ENCODE data around the gene ACOXL. TPM values are rescaled to one million over a fixed set of nuclear protein-coding genes. Genes with fewer than 3 reads are reported as not detected.
A peak's percentile ranks its signal among the peaks of the same experiment; 100 is the strongest.

ACOXL gene
- total RNA-seq, 1 donor = not detected

GRCh38 chr2:110876167-110876999, 144.0 kb downstream of the ACOXL start:
- H3K79me2 ChIP-seq (ENCODE audit: insufficient read depth, low read length) = no peaks in the 10 kb centered on the region
- TF ChIP-seq CTCF (IDR thresholded peaks at IDR 0.05; ENCODE audit: extremely low read depth, low read depth, low read length) = no peak
- no peak overlapping the region for H2AFZ ChIP-seq (ENCODE audit: low read length)
- H4K20me1 ChIP-seq (ENCODE audit: insufficient read depth, low read length) = no peaks in the 10 kb centered on the region
- peak; percentile 68 for DNase-seq (ENCODE audit: insufficient read length, low spot score, missing footprints)
- no peak overlapping the region for H3K4me3 ChIP-seq (ENCODE audit: insufficient read depth, low read length)
- H3K27me3 ChIP-seq (ENCODE audit: insufficient read depth, low read length) = peaks cover 10% of the 10 kb centered on the region
- no peaks in the 10 kb centered on the region for H3K4me1 ChIP-seq (ENCODE audit: insufficient read depth, low read length)
- H3K4me2 ChIP-seq (ENCODE audit: insufficient read depth, low read length) = no peak overlapping the region
- H3K36me3 ChIP-seq (ENCODE audit: insufficient read depth, low read length) = no peaks in the 10 kb centered on the region
- H3K27ac ChIP-seq (ENCODE audit: low read depth, low read length) = no peak overlapping the region
- H3K9me3 ChIP-seq (ENCODE audit: low read depth, low read length) = no peaks in the 10 kb centered on the region

- H3K79me2 ChIP-seq (ENCODE audit: insufficient read depth, low read length) = no peaks in the 10 kb centered on the region
- H3K27me3 ChIP-seq (ENCODE audit: insufficient read depth, low read length) = peaks cover 11% of the 10 kb centered on the region
- no peaks in the 10 kb centered on the region for H3K36me3 ChIP-seq (ENCODE audit: insufficient read depth, low read length)
- H3K4me2 ChIP-seq (ENCODE audit: insufficient read depth, low read length) = no peak overlapping the region
- H3K4me1 ChIP-seq (ENCODE audit: insufficient read depth, low read length) = no peaks in the 10 kb centered on the region
- no peaks in the 10 kb centered on the region for H3K9me3 ChIP-seq (ENCODE audit: low read depth, low read length)
- H4K20me1 ChIP-seq (ENCODE audit: insufficient read depth, low read length) = no peaks in the 10 kb centered on the region
- no peak for TF ChIP-seq CTCF (IDR thresholded peaks at IDR 0.05; ENCODE audit: extremely low read depth, low read depth, low read length)
- H3K27ac ChIP-seq (ENCODE audit: low read depth, low read length) = no peak overlapping the region
- no peak overlapping the region for H3K4me3 ChIP-seq (ENCODE audit: insufficient read depth, low read length)
- no peak overlapping the region for H2AFZ ChIP-seq (ENCODE audit: low read length)
- DNase-seq (ENCODE audit: insufficient read length, low spot score, missing footprints) = no peak
These were observed 144.9 kb downstream of the ACOXL start for GRCh38 chr2:110877031-110877827.

DNA sequence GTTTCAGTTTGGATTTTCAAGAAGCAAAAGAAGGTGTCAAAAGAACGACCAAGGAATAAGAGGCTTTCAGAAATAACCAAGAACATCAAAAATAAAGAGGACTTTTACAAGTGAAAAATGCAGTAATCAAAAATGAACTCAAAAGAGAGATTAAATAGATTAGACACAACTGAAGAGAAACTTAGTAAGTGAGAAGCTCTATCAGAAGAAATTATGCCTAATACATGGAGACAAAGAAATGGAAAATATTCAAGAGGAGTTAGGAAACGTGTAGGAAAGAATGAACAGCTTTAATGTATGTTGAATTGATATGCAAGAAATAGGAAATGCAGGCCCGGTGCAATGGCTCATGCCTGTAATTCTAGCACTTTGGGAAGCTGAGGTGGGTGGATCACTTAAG, 145.8 kb downstream of the ACOXL start:
- Histone ChIP-seq H3K79me2 (ENCODE audit: insufficient read depth, low read length) (no peaks in the 10 kb centered on the region), H3K9me3 (ENCODE audit: low read depth, low read length) (no peaks in the 10 kb centered on the region), H3K27ac (ENCODE audit: low read depth, low read length) (no peak overlapping the region), H3K4me1 (ENCODE audit: insufficient read depth, low read length) (no peaks in the 10 kb centered on the region), H3K4me2 (ENCODE audit: insufficient read depth, low read length) (no peak overlapping the region), H2AFZ (ENCODE audit: low read length) (no peak overlapping the region), H3K36me3 (ENCODE audit: insufficient read depth, low read length) (no peaks in the 10 kb centered on the region), H3K27me3 (ENCODE audit: insufficient read depth, low read length) (peaks cover 11% of the 10 kb centered on the region), H3K4me3 (ENCODE audit: insufficient read depth, low read length) (no peak overlapping the region), H4K20me1 (ENCODE audit: insufficient read depth, low read length) (no peaks in the 10 kb centered on the region)
- TF ChIP-seq CTCF (IDR thresholded peaks at IDR 0.05; ENCODE audit: extremely low read depth, low read depth, low read length) = no peak
- DNase-seq (ENCODE audit: insufficient read length, low spot score, missing footprints) = no peak

DNA sequence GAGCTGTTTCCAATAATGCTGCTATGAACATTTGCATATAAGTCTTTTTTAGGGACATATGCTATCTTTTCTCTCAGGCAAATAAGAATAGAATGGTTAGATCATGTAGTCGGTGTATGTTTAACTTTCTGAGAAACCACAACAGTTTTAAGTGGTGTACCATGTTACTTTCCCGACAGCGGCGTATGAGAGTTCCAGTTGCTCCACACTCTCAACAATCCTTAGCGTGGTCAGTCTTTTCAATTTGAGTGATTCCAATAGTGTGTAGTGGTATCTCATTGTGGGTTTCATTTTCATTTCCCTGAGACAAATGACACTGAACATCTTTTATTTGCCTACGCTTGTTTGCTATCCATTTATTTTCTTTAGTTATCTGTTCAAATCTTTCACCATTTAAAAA, 149.5 kb downstream of the ACOXL start:
- no peaks in the 10 kb centered on the region for H3K79me2 ChIP-seq (ENCODE audit: insufficient read depth, low read length)
- H4K20me1 ChIP-seq (ENCODE audit: insufficient read depth, low read length) = no peaks in the 10 kb centered on the region
- no peak overlapping the region for H2AFZ ChIP-seq (ENCODE audit: low read length)
- H3K9me3 ChIP-seq (ENCODE audit: low read depth, low read length) = no peaks in the 10 kb centered on the region
- H3K4me1 ChIP-seq (ENCODE audit: insufficient read depth, low read length) = no peaks in the 10 kb centered on the region
- no peaks in the 10 kb centered on the region for H3K36me3 ChIP-seq (ENCODE audit: insufficient read depth, low read length)
- H3K27ac ChIP-seq (ENCODE audit: low read depth, low read length) = no peak overlapping the region
- DNase-seq (ENCODE audit: insufficient read length, low spot score, missing footprints) = no peak
- peaks cover 27% of the 10 kb centered on the region for H3K27me3 ChIP-seq (ENCODE audit: insufficient read depth, low read length)
- no peak overlapping the region for H3K4me3 ChIP-seq (ENCODE audit: insufficient read depth, low read length)
- TF ChIP-seq CTCF (IDR thresholded peaks at IDR 0.05; ENCODE audit: extremely low read depth, low read depth, low read length) = no peak
- H3K4me2 ChIP-seq (ENCODE audit: insufficient read depth, low read length) = no peak overlapping the region
